Measurements from ENCODE around the gene FGD4.

Gene FGD4

DNA sequence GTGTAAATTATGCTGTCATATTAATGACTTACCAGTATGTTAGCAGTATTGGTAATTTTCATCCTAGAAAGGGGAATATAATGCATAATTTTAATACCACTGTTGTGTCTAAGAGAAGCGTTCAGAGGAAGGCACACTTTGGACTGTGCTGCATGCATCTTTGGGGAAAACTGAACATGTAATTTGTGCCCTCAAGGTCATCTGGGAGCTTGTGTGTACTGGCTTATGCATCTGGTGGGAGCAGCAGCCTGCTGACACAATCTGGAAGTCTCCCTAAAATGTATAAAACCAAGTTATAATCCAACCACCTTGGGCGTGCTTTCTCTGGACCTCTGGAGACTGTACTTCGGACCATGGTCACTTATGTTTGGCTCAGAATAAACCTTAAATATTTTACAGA lies 14.1 kb downstream of the FGD4 start:
- DNase-seq, result no peak

DNA sequence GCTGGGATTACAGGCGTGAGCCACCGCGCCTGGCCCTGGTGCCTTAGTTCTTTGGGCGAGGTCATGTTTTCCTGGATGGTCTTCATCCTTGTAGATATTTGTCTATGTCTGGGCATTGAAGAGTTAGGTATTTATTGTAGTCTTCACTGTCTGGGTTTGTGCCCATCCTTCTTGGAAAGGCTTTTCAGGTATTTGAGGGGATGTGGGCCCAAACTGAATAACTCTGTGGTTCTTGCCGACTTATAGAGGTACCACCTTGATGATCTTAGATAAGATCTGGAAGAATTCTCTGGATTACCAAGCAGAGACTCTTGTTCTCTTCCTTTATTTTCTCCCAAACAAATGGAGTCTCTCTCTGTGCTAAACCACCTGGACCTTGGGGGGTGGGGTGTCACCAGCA lies 18.9 kb downstream of the FGD4 start:
- DNase-seq, result no peak

DNA sequence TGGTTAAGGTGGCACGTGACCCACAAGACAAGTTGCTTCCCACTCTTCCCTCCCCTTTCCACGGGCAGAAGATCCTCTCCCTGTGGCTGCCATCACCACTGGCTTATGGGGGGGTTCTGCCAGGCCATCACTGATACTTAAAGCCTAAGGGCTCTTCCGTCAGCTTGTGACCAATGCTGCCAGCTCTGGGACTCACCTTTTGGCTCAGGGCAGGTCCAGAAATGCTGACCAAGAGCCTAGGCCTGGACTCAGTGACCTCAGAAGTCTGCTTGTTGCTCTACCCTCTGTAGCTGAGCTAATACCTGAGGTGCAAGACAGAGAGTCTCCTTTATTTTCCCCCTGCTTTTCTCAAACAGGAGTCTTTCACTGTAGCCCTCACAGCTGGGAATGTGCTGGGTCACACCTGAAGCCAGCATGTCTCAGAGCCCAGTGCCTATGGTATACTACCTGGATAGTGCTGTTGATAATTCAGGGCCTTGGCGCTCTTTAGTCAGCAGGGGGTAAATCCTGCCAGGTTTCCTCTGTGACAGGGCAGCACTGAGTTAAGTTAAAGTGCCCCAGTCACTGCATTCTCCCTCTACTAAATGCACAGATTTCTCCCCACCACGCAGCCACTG lies 19.7 kb downstream of the FGD4 start:
- DNase-seq, result no peak

DNA sequence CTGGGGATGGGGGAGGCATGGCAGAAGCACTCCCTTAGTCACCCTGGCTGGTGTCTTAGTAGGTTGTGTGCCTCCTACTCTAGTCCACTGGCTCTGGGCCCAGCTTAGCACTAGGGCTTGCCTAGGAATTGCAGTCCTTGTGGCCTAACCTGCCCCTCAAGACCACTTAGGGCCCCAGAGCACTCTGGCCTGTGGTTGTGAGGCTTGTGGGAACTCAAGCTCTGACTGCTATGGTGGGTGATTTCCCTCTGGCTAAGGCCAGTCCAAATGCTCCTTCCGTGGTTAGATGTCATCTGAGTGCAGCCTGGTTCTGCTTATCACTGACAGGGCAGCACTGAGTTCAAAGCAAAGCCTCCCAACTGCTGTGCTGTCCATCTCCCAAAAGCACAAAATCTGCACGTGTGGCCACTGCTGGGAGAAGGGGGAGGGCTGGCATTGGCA lies 20.2 kb downstream of the FGD4 start:
- DNase-seq, result no peak

- no peak for DNase-seq
Observed at GRCh38 chr12:32420356-32420755, 21.0 kb downstream of the FGD4 start.

GRCh38 chr12:32423559-32423958 lies 24.2 kb downstream of the FGD4 start:
- no peak for DNase-seq

DNA sequence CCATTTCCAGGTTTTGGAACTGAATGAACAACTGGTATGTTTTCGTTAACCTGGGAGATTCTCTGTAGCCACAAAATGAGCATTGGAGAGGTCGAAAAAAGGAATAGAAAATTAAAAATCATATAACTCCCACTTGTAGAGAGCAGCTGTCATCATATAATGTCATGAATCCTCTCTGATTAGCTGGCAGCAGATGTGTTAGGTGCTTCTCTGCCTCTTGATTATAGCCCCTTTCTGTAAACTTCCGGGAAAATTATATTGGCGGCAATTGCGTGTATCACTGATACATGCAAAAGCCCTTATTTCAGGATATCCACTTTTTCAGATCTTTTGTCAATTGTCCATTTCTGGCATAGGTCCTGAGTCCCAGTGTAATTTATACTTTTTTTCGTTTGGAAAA lies 31.7 kb downstream of the FGD4 start:
- DNase-seq, result no peak

- no peak for DNase-seq
Observed at GRCh38 chr12:32435921-32436705, 36.8 kb downstream of the FGD4 start.

DNA sequence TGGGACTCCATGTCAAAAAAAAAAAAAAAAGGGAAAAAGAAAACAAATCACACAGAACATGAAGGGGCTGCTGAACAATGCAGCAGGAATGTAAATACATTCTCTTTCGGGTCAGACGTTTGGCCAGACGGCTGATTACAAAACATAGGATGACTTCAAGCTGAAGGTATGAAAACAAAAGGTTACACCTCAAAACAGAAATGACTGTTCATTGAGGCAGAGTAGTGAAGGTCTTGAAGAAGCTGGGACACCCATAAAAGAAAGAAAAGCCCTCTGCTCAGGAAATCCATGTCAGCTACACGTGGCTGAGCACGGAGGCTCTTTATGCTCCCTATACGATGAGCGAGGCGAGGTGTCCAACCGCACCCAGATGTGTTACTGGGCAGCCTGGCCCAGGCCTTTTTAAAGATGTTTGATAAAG lies 37.7 kb downstream of the FGD4 start:
- no peak for DNase-seq

- DNase-seq, result no peak
Observed at GRCh38 chr12:32440120-32440865, 40.9 kb downstream of the FGD4 start.

DNA sequence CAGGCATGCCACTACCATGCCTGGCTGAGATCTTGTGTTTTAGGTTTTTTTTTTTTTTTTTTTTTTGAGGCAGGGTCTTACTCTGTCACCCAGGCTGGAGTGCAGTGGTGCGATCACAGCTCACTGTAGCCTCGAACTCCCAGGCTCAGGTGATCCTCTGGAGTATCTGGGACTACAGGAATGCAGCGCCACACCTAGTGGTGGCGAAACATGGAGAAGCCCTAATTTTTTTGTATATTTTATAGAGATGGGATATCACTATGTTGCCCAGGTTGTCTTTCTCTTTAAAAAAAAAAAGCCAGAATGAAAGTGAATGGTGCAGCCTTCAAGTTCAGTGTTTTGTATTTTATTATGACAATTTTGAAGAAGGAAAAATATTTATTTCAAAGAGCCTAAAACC lies 44.1 kb downstream of the FGD4 start:
- no peak for DNase-seq

GRCh38 chr12:32444895-32445294 lies 45.5 kb downstream of the FGD4 start:
- no peak for DNase-seq

DNA sequence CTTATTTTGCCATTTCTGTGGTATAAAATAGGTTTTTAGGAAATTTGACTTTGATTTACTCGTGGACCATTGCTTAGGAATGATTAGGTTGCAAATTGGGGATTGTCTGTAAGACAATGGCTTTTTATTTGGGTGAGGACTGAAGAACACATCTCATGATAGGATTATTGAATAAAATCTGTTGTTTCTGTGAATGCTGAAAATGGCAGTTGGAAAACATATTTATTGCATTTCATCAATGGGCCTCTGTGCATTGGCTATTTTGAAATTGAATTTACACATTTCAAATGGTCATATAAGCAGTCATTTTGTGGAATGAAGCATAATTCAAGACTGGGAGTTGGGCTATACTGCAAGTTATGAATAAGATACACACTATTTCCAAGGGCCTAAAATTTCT lies 46.0 kb downstream of the FGD4 start:
- DNase-seq, result no peak

DNA sequence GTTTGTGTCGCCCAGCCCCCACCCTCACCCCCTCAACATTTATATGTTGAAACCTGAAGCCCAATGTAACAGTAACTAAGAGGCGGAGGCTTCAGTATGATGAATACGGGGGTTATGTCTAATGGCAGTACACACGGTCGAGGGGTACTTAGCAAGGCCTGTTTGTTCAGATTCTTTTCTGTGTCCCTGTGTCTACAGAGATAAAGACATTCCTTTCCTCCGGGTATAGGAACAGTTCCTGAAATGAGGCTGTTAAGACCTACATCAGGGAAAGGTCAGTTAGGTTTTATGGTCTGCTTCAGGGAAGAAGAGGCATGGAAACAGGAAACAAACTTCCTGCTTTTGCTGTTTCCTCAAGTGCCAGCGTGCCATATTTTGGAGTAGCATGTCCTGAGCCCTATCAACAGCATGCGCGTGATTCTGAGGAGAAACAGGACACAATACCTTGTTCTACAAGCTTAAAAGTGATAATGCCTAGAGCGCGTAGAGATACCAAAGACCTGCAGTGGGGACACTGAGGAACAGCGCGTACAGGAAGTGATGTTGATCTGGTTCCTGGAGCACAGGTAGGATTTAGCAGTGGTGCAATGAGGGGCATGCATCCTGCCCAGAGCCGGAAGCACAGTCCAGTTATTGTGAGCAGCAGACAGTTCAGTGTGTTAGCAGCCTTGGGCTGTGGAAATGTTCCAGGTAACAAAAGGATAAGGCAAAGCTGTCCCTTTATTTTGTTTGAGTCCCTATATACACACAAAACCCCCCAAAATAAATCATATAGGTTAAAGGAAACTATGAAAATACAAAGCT lies 47.2 kb downstream of the FGD4 start:
- no peak for DNase-seq

DNA sequence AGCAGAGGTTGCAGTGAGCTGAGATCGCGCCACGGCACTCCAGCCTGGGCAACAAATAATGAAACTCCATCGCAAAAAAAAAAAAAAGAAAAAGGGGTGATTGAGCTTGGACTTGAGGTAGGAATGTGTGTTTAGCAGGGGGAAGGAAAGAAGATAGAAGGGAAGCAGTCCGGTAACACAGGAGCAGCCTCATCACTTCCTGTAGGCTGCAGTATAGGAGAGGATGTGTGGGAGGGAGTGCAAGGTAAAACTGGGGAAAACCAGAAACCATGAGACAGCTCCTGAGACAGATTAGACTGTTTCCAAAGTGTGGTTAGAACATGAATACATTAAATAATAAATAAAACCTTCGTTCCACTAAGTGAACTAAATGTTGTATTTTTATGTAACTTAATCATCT lies 49.2 kb downstream of the FGD4 start:
- no peak for DNase-seq

GRCh38 chr12:32450363-32450762 lies 51.0 kb downstream of the FGD4 start:
- no peak for DNase-seq

DNA sequence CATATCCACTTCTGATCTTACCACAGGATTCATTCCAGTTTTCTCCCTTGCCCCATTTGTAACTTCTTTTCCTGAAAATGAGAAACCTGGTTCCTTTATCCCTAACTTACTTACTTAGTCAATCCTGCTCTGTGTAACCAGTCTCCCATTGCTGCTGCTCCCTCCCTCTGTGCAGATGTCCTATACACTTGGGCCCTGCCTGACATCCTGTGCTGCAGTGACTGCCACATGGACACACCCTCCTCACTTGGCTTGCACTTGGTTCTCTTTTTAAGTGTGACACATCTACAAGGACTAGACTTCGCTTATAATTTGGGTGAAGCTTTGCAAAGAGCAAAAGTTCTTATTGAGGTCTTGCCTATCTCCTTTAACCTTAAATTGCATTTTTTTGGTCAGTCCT lies 51.4 kb downstream of the FGD4 start:
- DNase-seq, result no peak

- DNase-seq, result no peak
Observed at GRCh38 chr12:32451816-32452215, 52.5 kb downstream of the FGD4 start.

GRCh38 chr12:32454075-32454474 lies 54.7 kb downstream of the FGD4 start:
- no peak for DNase-seq

- no peak for DNase-seq
Observed at GRCh38 chr12:32454866-32455265, 55.5 kb downstream of the FGD4 start.

- DNase-seq, result peak; percentile 42
Observed at GRCh38 chr12:32455607-32456071, 56.3 kb downstream of the FGD4 start.

DNA sequence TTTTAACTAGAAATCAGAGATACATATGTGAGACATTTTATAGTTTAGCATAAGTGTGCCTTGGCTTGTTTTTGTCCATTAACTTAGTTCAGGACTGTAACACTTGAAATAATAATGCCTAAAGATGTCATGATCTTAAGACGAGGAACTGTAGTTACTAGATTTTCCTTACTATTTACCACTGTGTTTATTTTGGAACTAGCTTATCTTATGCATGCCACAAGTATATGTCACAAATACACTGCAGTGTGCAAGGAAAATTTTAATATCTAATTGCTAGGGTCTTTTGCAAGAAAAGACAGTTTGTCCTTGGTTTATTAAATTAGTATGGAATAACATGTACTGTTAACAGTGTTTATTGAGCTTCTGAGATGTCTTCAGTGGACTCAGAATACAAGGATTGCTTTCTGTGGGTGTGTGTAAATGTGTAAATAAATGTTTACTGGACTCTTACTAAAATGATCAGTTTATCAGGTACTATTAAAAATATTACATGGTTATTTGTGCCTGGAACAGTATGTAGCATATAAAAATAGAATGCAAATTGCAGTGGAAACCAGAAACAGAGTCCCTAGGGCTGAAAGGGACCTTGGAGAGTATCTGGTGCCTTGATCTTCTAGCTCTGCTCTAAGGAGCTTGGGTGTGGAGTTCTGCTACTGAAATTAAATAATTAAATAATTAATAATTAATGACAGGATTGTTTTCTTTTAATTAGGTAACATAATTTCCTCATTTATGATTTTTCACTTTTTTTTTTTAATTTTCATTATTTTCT lies 58.1 kb downstream of the FGD4 start:
- no peak for DNase-seq
